GM21529 (cell line): Measurements from ENCODE around the gene ANK3.
"Not testable (repeated sequence)": the region's sequence is repeated elsewhere in the genome, so short reads cannot be mapped to it uniquely, and the experiment has no call there.

Experiments
- ATAC-seq: cut with Tn5 transposase; IDR thresholded peaks from one replicate; pipeline ENCODE4 v1.9.1; 2021; ENCODE audit not compliant: unreplicated experiment

Gene ANK3

DNA sequence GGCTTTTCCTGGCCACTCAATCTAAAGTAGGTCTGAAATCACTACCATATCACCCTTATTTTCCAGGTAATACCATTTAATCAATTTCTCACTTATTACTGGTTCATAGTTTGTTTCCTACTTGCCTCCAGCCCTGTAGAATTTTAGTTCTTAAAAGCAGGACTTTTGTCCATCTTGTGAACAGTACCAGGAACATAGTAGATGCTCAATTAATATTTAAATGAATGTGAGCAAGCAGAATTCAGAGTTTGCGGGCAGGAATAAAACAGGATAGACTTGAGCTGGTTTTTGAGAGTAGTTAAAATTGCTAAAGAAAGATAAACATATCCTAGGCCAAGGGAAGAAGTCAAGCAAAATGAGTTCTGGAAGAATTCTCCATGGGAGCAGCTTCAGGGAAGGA, 77.9 kb downstream of the ANK3 start:
- ATAC-seq: no peak

DNA sequence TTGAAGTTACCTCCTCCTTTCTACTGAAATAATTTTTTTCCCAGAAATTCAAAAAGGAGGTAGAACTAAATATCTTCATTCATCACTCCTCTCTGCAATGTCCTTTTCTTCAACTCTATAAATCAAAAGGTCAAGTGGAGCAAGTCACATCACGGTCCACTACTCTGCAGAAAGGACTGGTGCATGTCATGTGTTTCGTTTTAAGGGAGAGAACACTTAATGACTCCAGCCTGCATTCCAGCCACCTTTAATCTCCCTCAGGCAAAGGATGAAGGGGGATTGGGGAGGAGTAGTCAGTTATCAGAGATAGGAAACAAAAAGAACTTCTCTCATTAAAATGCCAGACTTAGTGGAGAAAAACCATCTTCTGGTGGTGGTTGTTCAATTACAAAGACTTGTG, 78.9 kb downstream of the ANK3 start:
- no peak for ATAC-seq

- no peak for ATAC-seq
Observed at GRCh38 chr10:60309891-60310290, 79.8 kb downstream of the ANK3 start.

DNA sequence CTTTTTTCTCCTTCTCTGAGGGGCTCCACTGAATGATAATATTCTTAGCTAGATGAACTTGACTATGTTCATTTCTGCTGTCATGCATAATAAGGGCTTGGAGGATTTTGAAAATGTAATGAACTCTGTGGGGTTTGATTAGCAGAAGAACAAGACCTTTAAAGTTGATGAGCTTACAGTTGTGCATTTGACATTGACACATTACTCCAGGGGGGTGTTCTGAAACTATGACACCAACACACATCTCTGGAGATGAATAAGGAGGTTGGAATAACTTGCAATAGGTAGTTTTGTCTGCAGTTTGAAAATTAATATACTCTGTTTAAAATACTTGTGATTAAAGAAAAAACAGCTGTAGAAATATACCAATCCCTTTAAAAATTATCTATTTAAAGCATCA, 80.3 kb downstream of the ANK3 start:
- ATAC-seq: no peak

DNA sequence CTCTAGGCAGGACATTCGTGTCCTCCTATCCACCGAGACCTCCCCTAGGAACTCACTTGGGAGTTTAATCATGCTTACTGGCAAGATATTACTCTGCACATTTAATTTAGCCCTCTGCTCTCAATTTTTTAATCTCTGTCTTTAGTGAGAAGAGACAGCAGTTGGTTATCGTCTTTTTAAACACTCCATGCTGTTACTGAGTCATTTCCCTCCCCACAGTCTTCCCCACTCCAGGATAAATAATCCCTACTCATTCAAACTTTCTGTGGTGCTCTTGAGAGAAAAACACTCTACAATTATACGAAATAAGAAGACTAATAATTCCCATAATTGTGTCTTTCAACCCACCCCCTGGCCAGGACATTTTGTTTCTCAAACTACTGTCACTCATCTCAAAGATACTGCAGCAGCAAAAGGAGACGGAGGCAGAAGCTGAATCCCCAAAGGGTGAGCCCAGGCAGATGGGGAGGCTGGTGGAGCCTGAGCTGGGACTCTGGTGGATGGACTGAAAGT, 84.2 kb downstream of the ANK3 start:
- ATAC-seq: no peak

GRCh38 chr10:60304829-60305379, 84.8 kb downstream of the ANK3 start:
- no peak for ATAC-seq

DNA sequence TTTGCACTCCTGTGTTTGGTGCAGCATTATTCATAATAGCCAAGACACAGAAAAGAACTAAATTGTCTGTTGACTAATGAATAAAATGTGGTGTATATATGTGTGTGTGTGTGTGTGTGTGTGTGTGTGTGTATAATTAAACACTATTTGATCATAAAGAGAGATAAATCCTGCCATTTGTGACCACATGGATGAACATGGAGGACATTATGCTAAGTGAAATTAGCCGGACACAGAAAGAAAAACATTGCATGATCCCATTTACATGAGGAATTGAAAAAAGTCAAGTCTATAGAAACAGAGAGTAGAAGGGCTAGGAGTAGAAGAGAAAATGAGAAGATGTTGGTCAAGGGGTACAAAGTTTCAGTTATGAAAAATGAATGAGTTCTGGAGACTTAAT, 85.9 kb downstream of the ANK3 start:
- no peak for ATAC-seq

GRCh38 chr10:60299961-60300883, 89.5 kb downstream of the ANK3 start:
- no peak for ATAC-seq

DNA sequence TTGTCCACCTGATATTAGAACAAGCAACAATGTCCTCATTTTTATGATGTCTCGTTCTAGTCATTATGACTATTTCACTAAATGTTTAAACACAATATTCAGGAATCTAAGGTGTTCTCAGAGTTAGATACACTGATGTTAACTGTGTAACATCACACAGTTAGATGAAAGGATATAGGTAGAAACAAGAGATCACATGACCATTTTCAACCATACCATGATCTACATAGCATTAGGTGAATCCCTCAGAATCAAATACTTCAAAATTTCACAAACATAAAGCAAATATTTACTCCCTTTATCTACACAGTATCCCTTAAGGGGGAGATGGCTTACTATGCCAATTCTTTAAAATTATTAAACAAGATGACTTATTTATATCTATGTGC, 90.3 kb downstream of the ANK3 start:
- ATAC-seq: no peak

GRCh38 chr10:60298408-60299389, 91.0 kb downstream of the ANK3 start:
- ATAC-seq: no peak

DNA sequence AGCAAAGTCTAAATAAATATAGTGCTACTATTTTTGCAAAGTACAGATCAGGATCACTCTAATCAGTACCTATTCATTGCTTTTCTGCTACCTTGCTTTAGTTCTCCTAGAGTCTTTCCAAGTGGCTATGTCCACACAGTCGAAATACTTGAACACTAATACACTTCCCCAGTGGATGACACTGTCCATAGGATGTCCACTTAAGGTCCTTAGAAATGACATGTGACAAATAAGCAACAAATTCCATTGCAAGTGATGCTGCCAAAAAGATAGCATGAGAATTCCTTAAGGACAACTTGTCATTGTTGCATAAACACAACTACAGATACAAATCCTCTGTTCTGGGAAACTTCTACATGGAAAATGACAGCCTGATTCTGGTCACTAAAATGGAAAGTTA, 93.6 kb downstream of the ANK3 start:
- ATAC-seq: no peak

GRCh38 chr10:60295028-60295937, 94.4 kb downstream of the ANK3 start:
- ATAC-seq: no peak

- no peak for ATAC-seq
Observed at GRCh38 chr10:60293581-60294175, 96.0 kb downstream of the ANK3 start.

GRCh38 chr10:60292998-60293397, 96.7 kb downstream of the ANK3 start:
- no peak for ATAC-seq

GRCh38 chr10:60292536-60292935, 97.1 kb downstream of the ANK3 start:
- not testable (repeated sequence) for ATAC-seq

- no peak for ATAC-seq
Observed at GRCh38 chr10:60291344-60291930, 98.2 kb downstream of the ANK3 start.

GRCh38 chr10:60290558-60290957, 99.1 kb downstream of the ANK3 start:
- no peak for ATAC-seq

- no peak for ATAC-seq
Observed at GRCh38 chr10:60289800-60290199, 99.9 kb downstream of the ANK3 start.

DNA sequence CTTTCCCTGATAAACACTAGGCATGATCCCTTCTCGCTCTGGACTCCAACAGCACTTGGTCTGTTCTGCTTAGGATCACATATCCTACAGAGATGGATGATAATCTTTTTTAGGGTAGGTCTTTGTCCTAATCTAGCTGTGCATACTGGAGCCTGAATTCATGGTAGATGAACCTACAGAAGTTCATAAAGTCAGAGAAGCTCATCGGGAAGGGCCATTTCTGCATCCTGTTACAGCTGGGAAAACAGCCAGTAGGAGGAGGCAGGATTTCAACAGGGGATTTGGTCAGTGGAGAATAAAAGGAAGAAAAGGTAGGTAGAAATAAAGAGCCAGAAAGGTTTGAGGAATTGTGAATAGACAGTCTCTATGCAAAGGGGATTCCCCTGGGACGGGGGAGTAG, 101.4 kb downstream of the ANK3 start:
- ATAC-seq: no peak
